HG02884 (cell line): ENCODE data around the gene MSN.
"Not testable (repeated sequence)": the region's sequence is repeated elsewhere in the genome, so short reads cannot be mapped to it uniquely, and the experiment has no call there.

ENCODE experiments used
- ATAC-seq: cut with Tn5 transposase; IDR thresholded peaks from one replicate; pipeline ENCODE4 v1.9.1; 2021; ENCODE audit warnings: mild to moderate bottlenecking, moderate library complexity; ENCODE audit not compliant: unreplicated experiment

Gene MSN

DNA sequence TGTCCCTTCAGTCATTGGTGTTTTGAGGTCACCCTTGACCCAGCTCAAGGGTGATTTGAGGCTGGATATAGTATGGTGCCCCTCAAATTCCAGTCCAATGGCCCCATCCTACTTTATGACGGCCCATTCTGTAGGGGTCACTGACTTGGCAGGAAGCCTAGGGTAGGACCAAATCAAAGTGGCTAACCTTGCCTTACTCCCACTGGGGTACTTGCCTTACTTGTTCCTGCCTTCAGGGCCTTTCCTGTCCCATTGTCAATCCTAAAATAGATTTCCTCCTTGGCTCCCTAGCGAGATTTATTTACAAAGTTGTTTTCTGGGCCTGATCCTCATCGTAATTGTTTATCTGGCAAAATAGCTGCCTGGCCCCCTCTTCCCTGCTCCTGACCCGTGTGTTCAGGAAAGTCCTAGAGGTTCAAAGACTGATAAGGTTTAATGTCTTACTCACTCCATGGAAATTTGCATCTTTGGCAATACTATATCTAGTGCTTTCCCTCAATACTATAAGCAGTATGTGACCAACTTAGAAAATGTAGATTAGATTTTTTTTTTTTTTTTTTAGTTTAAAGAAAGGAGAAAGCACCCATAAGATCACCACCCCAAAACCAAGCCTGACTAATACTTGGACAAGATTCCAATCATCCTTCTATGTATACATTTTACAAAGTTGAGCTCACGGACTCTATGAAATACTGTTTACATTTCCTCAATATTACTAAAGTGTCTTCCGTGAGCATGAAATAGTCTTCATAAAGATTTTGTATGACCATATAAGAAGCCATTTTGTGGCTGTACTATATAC lies 44.8 kb downstream of the MSN start:
- no peak for ATAC-seq

DNA sequence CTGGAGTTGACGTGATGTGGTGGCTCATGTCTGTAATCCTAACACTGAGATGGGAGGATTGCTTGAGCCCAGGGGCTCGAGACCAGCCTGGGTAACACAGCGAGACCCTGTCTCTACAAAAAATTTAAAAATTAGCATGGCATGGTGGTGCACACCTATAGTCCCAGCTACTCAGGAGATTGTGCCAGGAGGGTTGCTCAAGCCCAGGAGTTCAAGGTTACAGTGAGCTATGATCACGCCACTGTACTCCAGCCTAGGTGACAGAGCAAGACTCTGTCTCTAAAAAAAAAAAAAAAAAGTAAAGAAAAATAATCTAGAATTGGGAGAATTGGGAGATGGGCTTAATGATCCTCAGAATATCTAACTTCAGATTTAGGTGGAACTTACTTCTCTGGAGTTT lies 51.1 kb downstream of the MSN start:
- no peak for ATAC-seq

DNA sequence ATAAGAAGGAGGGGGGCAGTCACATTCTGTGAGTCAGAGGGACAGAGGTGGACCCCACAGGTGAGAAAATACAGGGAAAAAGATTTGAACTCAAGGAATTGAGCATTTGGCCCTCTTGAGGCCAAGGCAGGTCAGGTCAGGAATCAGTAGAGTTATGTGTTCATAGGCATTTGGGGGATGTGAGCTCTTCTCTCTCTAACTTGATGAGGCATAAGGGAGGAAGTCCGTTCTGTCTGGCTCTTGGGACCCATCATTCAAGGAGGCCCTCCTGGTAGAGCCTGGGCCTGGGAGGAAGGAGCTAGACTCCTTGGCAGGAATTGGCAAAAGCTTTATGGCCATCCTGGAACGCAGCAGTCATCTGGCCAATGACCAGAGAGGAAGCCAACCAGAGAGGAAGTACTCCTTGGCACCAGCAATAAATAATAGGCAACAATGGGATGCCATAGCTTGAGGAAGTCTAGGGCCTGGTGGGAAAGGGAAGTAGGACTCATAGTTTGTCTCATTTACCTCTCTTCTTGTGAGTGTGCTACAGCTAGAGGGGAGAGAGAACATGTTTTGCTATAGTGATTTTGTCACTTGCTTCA lies 53.0 kb downstream of the MSN start:
- ATAC-seq: no peak

DNA sequence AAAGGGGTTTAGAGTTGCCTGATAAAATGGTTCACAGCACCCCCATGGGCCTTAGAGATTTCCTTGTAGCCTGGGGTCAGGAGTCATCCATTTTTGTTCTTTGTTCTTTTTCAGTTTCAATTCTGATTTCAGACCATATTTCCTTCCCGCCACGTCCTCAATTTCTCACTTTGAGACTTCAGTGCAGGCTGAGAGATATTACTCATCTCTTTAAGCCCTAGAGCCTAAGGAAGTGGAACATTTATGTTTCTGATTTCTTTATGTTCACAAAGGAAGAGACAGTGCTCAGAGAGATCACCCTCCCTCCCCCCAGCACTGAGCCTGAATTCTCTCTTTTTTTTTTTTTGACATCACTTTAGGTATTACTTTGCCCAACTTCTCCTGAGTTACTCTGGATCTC lies 56.3 kb downstream of the MSN start:
- peak; percentile 81 for ATAC-seq

DNA sequence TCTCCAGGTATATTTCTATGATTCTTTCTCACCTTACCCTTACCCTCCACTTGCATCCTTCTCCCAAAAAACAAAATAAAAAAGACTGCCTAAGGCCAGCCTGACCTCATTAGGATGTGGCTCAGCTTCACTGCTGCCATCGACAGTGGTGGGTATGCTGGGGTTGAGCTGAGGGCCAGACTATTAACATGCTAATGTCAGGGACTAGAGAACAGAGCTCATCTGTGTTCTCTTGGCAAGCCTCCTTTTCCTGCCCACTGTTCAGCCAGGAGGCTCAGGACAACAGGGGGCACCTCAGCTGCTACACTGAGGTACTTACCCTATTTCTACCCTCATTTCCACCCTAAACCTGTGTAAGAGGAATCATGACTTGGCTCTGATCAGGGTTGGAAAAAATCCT lies 59.3 kb downstream of the MSN start:
- ATAC-seq: no peak

DNA sequence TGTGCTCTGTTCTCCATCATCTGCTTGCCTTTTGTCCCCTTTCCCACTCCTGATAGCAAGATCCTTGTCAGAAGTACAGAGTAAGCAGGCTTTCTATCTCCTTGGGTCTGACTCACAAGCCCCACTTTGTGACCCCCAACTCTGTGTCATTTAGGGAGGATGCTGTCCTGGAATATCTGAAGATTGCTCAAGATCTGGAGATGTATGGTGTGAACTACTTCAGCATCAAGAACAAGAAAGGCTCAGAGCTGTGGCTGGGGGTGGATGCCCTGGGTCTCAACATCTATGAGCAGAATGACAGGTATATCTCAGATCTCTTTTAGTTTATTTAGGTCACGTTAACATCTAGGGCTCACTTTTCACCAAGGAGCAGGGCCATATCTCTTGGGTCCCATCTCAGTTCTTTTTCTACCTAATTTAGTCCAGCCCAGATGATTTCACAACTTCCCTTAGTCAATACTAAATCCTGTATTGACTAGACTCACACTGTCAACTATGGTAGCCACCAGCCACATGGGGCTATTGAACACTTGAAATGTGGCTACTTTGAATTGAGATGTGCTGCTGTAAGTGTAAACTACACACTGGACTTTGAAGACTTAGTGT lies 64.3 kb downstream of the MSN start:
- ATAC-seq: peak; percentile 64

DNA sequence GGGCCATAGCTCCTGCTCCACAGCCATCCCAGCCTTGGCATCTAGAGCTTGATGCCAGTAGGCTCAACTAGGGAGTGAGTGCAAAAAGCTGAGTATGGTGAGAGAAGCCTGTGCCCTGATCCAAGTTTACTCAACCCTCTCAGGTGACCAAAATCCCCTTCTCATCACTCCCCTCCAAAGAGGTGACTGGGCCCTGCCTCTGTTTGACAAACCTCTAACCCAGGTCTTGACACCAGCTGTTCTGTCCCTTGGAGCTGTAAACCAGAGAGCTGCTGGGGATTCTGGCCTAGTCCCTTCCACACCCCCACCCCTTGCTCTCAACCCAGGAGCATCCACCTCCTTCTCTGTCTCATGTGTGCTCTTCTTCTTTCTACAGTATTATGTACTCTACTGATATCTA lies 73.5 kb downstream of the MSN start:
- no peak for ATAC-seq

DNA sequence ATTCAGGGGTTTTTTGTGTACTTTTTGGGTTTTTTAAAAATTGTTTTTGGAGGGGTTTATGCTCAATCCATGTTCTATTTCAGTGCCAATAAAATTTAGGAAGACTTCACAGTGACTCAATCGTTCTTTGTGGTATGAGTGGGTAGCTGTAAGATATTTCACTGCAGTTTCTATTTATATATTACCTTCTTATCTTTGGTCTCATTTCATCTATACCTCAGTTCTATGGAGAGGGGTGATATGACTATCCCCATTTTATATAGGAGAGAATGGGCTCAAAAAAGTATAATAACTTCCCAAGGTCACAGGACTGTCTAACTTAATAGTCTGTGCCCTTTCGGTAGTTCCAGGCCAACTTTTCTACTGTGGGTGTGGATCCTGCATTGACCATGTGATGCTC lies 74.4 kb downstream of the MSN start:
- ATAC-seq: no peak

DNA sequence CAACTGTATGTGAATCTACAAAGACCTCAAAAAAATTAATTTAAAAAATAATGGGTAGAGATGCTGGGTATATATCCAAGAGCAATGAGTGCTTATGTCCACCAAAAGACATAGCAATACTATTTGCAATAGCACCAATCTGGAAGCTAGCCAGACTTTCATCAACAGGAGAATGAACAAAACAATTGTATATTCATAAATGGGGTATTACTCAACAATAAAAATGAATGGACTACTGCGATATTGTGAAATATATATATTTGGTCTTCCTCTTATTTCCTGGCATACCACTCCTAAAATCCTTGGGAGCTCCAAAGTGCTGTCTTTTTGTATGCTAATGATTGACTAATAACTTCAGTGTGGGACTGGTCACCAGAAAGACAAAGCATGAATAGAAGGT lies 77.5 kb downstream of the MSN start:
- ATAC-seq: no peak

DNA sequence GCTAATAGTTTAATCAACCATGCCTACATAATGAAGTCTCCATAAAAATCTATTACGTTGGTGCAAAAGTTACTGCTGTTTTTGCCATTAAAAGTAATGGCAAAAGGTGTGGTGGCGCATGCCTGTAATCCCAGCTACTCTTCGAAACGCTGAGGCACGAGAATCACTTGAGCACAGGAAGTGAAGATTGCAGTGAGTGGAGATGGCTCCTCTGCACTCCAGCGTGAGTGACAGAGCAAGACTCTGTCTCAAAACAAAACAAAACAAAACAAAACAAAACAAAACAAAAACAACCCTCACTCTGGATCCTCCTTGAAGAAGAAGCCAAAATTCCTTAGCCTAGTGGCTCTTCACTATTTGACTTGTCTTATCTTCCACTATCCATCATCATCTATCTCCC lies 78.0 kb downstream of the MSN start:
- no peak for ATAC-seq

DNA sequence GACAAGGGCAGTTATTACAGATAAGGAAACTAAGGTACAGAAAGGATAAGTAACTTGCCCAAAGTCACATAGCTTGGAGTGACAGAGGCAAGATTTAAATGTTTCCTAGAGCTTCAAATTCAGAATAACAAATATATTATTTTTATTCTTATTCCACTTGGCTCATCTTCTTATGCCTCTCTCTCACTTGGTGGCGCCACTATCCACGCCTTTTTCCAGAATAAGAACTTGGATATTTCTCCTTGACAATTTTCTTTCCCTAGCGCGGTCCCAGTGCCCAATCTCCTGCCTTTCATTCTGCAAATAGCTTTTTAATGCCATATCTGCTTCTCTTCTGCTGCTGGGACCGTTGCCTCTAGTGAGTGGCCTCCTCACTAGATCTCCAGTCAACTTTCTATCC lies 78.5 kb downstream of the MSN start:
- no peak for ATAC-seq

DNA sequence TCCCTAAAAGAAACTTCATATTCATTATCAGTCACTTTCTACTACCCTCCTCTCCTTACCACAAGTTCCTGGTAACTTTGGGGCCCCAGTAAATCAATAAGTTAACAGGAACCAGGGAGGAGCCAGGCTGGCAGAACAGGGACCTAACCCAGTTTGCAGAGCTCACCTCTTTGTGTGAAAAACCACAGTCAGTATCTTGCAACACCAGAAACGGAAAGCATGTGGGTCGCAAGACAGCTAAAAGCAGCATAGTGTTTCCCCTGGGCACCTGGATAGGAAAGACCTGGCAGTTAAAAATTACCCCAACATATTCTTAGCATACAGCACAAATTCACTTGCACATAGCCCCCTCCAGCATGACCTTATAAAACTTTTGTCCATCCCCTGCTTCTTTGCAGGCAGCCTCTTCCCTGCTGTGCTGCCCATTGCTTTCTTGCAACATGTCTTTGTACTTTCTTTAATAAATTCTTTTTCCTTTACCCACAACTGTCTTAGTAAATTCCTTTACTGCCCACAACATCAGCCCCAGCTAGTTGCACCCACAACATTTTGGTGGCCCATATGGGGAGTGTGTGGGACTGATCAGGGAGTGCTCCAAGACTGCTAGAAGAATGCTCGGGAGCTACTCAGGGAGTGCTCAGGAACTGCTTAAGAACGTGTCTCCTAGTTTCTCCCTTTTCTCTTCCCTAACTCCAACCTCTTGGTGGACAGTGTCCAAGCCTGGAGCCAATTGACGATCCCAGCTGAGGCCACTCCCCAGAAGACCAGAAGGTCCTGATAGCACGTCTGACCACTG lies 83.4 kb downstream of the MSN start:
- peak; percentile 79 for ATAC-seq

DNA sequence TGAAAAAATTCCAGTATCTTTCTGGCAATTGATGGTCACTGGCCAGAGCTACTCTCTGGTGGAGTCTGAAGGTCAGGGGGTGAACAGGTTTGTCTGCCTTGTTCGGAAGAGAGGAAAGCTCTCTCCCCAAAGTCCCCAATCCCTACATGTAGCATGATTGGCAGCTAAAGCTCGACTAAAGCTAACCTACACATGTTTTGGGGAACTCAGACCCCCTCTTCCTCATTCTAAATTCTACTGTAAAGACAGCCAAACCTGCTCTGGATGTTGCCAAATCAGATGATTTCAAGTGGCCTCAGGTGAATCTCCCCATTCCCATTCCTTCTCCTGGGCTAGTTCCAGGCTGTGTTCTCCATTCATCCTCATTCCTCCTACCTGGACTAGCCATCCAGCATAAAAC lies 84.1 kb downstream of the MSN start:
- no peak for ATAC-seq

DNA sequence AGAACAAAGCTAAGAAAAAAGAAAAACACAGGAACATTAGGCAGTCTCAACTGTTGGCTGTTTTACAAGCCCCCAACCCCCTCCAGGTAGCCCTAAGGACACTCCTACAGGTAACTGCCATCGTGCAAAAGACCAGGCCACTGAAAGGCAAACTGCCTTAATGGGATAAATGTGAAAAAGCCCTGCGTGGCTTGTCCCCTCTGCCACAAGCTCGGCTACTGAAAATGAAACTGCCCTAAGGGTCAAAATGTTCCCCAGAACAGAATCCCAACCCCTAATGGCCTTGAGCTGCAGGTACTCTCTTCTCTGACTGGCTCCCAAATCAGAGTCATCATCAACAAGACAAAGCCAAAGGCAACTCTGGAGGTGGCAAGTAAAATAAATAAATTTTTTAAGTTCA lies 84.8 kb downstream of the MSN start:
- ATAC-seq: no peak

DNA sequence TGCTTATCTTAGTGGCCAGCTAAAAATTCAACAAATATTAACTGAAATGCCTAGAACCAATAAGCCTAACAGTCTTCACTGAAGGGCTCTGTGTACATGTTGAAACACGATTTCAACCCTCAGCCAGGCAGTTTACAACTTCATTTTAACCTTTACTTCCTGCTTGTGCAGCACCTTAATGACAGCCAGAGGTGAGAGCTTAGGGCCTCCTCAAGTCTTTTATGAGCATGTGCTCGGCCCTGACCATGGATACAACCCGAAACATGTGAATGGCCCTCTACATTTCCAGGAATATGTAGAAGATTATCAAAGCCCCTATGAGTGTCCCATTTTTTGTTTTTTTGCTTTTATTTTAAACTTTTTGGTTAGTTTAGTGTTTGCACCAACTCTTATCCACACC lies 88.3 kb downstream of the MSN start:
- no peak for ATAC-seq

DNA sequence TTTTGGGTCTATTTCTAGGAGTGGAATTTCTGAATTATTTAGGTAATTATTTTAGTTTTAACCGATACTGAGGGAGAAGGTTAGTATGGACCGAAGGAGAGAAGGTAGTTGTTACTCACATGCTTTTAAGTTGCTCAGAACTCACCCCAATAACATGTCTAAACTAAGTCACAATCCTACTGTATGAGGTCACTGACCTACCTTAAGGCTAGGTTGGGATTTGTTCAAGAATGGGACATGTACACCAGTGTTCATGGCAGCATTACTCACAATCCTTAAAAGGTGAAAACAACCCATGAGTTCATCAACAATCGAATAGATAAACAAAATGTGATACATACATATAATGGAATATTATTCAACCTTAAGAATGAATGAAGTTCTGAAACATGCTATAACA lies 90.5 kb downstream of the MSN start:
- no peak for ATAC-seq

DNA sequence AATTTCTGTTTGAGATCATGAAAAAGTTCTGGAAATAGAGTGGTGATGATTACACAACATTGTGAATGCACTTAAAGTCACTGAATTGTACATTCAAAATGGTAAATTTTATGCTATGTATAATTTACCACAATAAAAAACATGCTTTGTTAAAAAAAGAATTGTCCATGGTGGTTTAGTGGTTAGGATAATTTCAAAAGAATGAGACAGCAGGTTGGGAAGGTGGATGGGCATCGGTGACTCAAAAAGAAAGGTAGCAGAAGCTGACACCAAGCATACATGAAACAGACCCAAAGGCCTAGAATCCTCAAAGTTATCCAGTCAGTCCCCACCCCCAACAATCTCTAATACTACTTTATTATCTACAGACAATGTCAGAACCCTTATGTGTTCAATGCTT lies 91.1 kb downstream of the MSN start:
- ATAC-seq: no peak

DNA sequence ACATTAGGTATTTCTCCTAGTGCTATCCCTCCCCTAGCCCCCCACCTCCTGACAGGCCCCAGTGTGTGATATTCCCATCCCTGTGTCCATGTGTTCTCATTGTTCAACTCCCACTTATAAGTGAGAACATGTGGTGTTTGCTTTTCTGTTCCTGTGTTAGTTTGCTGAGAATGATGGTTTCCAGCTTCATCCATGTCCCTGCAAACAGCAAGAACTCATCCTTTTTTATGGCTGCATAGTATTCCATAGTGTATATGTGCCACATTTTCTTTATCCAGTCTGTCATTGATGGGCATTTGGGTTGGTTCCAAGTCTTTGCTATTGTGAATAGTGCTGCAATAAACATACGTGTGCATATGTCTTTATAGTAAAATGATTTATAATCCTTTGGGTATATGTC lies 92.1 kb downstream of the MSN start:
- ATAC-seq: not testable (repeated sequence)

DNA sequence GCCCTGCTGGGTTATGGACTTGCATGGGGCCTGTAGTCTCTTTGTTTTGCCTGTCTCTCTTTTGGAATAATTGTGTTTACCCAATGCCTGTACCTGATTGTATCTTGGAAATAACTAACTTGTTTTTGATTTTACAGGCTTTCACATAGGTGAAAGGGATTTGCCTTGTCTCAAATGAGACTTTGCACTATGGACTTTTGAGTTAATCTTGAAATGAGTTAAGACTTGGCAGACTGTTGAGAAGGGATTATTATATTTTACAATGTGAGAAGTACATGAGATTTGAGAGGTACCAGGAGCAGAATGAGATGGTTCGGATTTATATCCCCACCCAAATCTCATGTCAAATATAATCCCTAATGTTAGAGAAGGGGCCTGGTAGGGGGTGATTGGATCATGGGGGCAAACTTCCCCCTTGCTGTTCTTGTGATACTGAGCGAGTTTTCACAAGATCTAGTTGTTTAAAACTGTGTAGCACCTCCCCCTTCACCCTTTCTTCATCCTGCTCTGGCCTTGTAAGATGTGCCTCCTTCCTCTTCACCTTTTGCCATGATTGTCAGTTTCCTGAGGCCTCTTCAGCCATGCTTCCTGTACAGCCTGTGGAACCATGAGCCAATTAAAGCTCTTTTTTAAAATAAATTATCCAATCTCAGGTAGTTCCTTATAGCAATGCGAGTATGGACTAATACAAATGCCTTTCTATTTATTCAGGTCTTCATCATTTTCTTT lies 102.3 kb downstream of the MSN start:
- ATAC-seq: no peak

DNA sequence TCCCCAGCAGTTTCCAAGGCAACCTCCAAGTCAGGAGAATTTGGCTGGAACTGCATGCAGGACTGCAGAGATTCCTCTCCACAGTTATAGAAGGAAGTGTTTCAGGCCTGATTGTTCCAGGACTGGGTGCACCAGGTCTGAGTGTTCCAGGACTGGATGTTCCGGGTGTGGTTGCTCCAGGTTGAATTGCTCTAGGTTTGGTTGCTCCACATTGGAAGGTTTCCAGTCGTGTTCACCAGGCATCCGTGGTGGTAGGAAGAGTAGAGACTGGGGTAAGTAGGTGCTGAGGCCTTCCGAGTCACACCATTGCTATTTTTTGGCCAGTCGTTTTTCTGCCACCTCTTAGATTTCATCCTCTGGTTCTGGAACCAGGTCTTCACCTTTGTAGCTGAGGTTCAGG lies 105.4 kb downstream of the MSN start:
- ATAC-seq: no peak

DNA sequence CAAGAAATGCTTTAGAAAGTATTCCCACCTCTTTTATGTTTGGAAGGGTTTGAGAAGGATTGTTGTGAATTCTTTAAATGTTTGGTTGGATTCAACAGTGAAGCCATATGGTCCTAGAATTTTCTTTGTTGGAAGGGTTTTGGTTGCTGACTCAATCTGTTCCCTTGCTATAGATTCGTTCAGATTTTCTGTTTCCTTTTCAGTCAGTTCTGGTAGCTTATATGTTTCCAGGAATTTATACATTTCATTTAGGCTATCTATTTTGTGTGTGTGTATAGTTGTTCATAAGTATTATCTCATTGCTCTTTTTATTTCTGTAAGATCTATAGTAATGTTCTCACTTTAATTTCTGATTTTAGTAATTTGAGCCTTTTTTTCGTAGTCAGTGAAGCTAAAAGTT lies 114.4 kb downstream of the MSN start:
- no peak for ATAC-seq
